Purkinje cell (primary cell): ENCODE results near the gene CBS. TPM values are rescaled to one million over a fixed set of nuclear protein-coding genes. Genes with fewer than 3 reads are reported as not detected.

Experiments used
- polyA plus RNA-seq: library from polyadenylated mRNA; unstranded; fragments of >200 nt; fragmentation: Nextera tagmentation; gene quantifications from 2 replicates; pipeline ENCODE4 v1.2.1, GENCODE V29; 2014

The CBS gene
- 1.8 and 2.6 TPM in 2 replicates for polyA plus RNA-seq

DNA sequence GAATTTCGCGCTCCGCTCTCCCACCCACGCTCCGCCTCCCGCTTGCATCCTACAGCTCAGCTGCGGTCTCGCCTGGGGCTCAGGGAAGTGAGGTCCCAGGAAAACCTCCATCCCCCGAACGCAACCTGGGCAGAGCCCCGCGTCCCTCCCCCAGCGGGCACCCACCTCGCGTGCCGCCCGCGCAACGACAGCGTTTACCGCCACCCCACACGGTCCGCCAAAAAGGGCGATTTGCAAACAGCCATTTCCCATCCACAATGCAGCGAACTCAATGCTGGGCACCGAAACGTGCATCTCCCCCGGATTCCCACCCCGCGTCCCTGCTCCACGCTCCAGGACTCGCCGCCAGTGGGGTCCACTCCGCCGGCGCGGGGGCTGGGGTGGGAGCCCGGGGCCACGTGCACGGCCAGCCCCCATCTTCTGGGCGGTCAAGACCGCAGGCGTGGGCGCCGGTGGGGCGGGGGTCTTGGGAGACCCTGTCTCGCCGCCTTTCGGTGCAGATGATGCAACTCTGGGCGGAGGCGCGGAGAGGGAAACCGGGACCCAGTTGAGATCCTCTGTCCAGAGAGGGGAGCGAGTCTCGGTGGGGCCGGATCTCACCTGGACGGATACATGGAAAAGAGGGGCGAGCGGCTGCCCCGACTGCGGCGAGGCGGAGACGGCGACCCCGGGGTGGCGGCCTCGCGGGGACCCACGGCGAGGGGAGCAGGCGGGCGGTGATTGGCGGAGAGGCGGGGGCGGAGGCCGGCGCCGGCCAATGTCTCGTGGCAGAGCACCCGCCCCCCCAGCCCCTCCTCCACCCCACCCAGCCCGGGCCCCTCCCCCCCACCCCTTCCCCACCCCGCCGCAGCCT is at the start of gene CBS:
Gene CBS, minus strand, starts transcription at position 666 of the 853 bp plus-strand sequence. CDS start 3,642 bp downstream, outside the sequence.

DNA sequence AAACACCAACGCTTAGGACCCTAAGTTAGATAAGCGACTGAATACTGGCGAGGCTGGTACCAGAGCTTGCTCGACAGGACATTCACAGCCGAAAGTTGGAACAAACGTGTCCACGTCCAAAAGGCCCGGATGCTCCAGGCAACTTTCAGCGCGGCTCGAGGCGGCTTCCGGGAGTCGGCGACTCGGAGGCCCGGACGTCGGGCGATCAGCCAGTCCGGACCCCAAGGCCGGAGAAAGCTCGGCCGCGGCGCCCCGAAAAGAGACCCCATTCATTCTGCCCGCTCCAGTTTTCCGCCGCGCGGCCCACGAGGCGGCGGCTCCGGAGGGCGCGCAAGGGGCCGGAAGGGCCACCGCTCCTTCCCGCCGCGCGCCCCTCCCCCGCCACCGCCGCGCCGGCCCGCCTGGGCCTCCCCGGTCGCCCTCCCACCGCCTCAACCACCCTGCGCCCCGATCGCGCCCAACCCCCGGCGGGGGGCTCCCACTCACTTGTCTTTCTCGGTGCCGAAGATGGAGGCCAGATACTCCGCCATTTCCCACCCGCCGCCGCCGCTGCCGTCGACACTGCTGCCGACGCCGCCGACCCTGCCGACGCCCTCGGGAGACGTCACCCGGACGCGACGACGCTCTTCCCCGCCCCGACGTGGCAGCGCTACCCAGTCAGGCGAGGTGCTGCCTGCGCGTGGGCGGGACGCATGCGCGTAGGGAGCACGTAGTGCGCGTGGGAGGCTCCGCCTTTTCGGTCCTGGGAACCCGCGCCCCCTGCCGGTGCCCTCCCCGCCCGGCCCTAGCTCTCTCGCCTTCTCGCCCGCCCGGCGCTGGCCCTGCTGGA is 31.5 kb upstream of the CBS start, which contains the start of gene U2AF1:
Gene U2AF1, minus strand, starts transcription at position 606 of the 829 bp plus-strand sequence. Its CDS starts 76 bp downstream, at position 530.

Other genes starting within 250 kb of the CBS start
- 0.54 TPM in 1 of 2 replicates, not detected in the other for gene WDR4, start 196.3 kb downstream of the CBS start, polyA plus RNA-seq
- gene NDUFV3, start 182.5 kb downstream of the CBS start, polyA plus RNA-seq: 57.9 and 62.2 TPM in 2 replicates
- gene ERVH48-1, start 150.2 kb downstream of the CBS start, polyA plus RNA-seq: not detected in 2 replicates
- gene PKNOX1, start 101.3 kb downstream of the CBS start, polyA plus RNA-seq: 9.7 and 12.0 TPM in 2 replicates
- gene U2AF1, start 31.7 kb upstream of the CBS start, polyA plus RNA-seq: 0.13 and 2.5 TPM in 2 replicates
- gene CRYAA, start 93.2 kb upstream of the CBS start, polyA plus RNA-seq: not detected in 2 replicates